GM12875 (cell line): ENCODE results near the gene CENPL.
"Not testable (repeated sequence)": the region's sequence is repeated elsewhere in the genome, so short reads cannot be mapped to it uniquely, and the experiment has no call there.

Experiments used
- H3K4me3 ChIP-seq: one replicate; pipeline ENCODE4 v1.5.1; 2011; ENCODE audit warnings: low read depth, low read length, control low read depth
- CTCF ChIP-seq: IDR thresholded peaks from 2 replicates; pipeline ENCODE4 v1.5.1; 2011; ENCODE audit warnings: low read depth, mild to moderate bottlenecking, control low read depth, inconsistent platforms, low read length, moderate library complexity, borderline replicate concordance; ENCODE audit not compliant: insufficient read depth

CENPL gene

GRCh38 chr1:173853074-173853473 is 28.4 kb upstream of the CENPL start:
- TF ChIP-seq CTCF = no peak
- no peak overlapping the region for H3K4me3 ChIP-seq

GRCh38 chr1:173852105-173852504 is 27.4 kb upstream of the CENPL start:
- no peak overlapping the region for H3K4me3 ChIP-seq
- TF ChIP-seq CTCF = no peak

- TF ChIP-seq CTCF = no peak
- H3K4me3 ChIP-seq = no peak overlapping the region
Measured at GRCh38 chr1:173832748-173833147, 8.1 kb upstream of the CENPL start.

GRCh38 chr1:173827611-173828010 is 2.9 kb upstream of the CENPL start:
- H3K4me3 ChIP-seq = no peak overlapping the region
- TF ChIP-seq CTCF = no peak

GRCh38 chr1:173823781-173824314 is 835 bp downstream of the CENPL start:
- TF ChIP-seq CTCF = no peak
- peak overlapping the region; percentile 63 for H3K4me3 ChIP-seq

GRCh38 chr1:173821680-173822079 is 3.0 kb downstream of the CENPL start:
- H3K4me3 ChIP-seq = no peak overlapping the region
- TF ChIP-seq CTCF = no peak

- H3K4me3 ChIP-seq = no peak overlapping the region
- TF ChIP-seq CTCF = no peak
Measured at GRCh38 chr1:173818459-173818858, 6.2 kb downstream of the CENPL start.

GRCh38 chr1:173813654-173814053 is 11.0 kb downstream of the CENPL start:
- not testable (repeated sequence) for H3K4me3 ChIP-seq
